CD4-positive, alpha-beta T cell (primary cell): ENCODE data around the gene PNPLA7. TPM values are rescaled to one million over a fixed set of nuclear protein-coding genes. Genes with fewer than 3 reads are reported as not detected.
"Not testable (repeated sequence)": the region's sequence is repeated elsewhere in the genome, so short reads cannot be mapped to it uniquely, and the experiment has no call there.

Source experiments
- ATAC-seq: fragments of 200-7000 bp; cut with Tn5 transposase; one replicate; pipeline ENCODE4 v1.10.0; 2022; ENCODE audit warnings: mild to moderate bottlenecking; ENCODE audit not compliant: poor library complexity
- CTCF ChIA-PET: fragments of 350-600 bp; sonication (Branson Sonifier 250); formaldehyde crosslinking; loops from one replicate; lab custom pipeline; 2021; ENCODE audit warnings: antibody characterized with exemption, inconsistent platforms; lab: Charles Lee
- POLR2A ChIA-PET: fragments of 350-600 bp; sonication (Branson Sonifier 250); formaldehyde crosslinking; loops from one replicate; lab custom pipeline; 2021; ENCODE audit warnings: antibody characterized with exemption, inconsistent platforms; lab: Charles Lee
- DNase-seq, 14 experiments: peaks; one replicate each; pipeline ENCODE4 v3.0.0-alpha.2; 2013 to 2020; ENCODE audit warnings: mixed read lengths in 2 of 14
- H3K27ac ChIP-seq, 2 donors: one replicate each; pipeline versions ENCODE4 v1.5.1 to v1.7.0; 2013; ENCODE audit warnings: low read length in 2 of 2, low read depth in 1 of 2, mild to moderate bottlenecking in 1 of 2
- H3K27me3 ChIP-seq, 2 experiments: 1 replicate in 1 of 2; 2 replicates in 1 of 2; pipeline versions ENCODE4 v1.6.1 to v1.7.0; 2013; ENCODE audit warnings: low read length in 2 of 2, control low read depth in 1 of 2, mild to moderate bottlenecking in 1 of 2, moderate library complexity in 1 of 2; ENCODE audit not compliant: insufficient read depth in 2 of 2, control insufficient read depth in 1 of 2
- H3K36me3 ChIP-seq: one replicate; pipeline ENCODE4 v1.6.1; 2013; ENCODE audit warnings: low read length, control low read depth; ENCODE audit not compliant: insufficient read depth
- H3K4me1 ChIP-seq: one replicate; pipeline ENCODE4 v1.6.1; 2013; ENCODE audit warnings: low read length, control low read depth; ENCODE audit not compliant: insufficient read depth
- H3K4me3 ChIP-seq: one replicate; pipeline ENCODE4 v1.5.1; 2013; ENCODE audit warnings: mild to moderate bottlenecking, low read length, moderate library complexity
- H3K9me3 ChIP-seq, 2 experiments: 1 replicate in 1 of 2; 2 replicates in 1 of 2; pipeline versions ENCODE4 v1.6.1 to v1.7.0; 2013; ENCODE audit warnings: low read length in 2 of 2, mild to moderate bottlenecking in 2 of 2, control low read depth in 1 of 2, moderate library complexity in 1 of 2; ENCODE audit not compliant: control insufficient read depth in 1 of 2, insufficient read depth in 1 of 2
- H3K27ac Mint-ChIP-seq: one replicate; pipeline ENCODE4 v1.8.0; 2020; ENCODE audit warnings: mixed read lengths
- H3K27me3 Mint-ChIP-seq: one replicate; pipeline ENCODE4 v1.8.0; 2021; ENCODE audit warnings: mixed read lengths
- H3K36me3 Mint-ChIP-seq: one replicate; pipeline ENCODE4 v1.8.0; 2021; ENCODE audit warnings: low read depth, mixed read lengths
- H3K4me1 Mint-ChIP-seq: one replicate; pipeline ENCODE4 v1.8.0; 2021; ENCODE audit warnings: low read depth, mixed read lengths
- H3K4me3 Mint-ChIP-seq: one replicate; pipeline ENCODE4 v1.8.0; 2020; ENCODE audit warnings: mild to moderate bottlenecking, mixed read lengths
- H3K9me3 Mint-ChIP-seq: one replicate; pipeline ENCODE4 v1.8.0; 2020; ENCODE audit warnings: mixed read lengths
- CTCF ChIP-seq: fragments of 200-600 bp; IDR thresholded peaks from one replicate; pipeline ENCODE4 v1.8.0; 2022; ENCODE audit warnings: antibody characterized with exemption, mild to moderate bottlenecking
- intact Hi-C, 2 experiments: fragments of 100-400 bp; cut with DNase I in 1 of 2; cut with micrococcal nuclease in 1 of 2; formaldehyde crosslinking; loops; one replicate each; pipeline versions ENCODE4 v1.15.1 to v1.9.0; 2023 to 2025; cut with DNase I, micrococcal nuclease
- total RNA-seq, 174 experiments: library from RNA in 2 of 174; stranded (reverse) in 2 of 174; gene quantifications; one replicate each; pipeline ENCODE4 v1.2.3 and lab custom pipeline; 2021 to 2026

Gene PNPLA7
- total RNA-seq, 2 experiments from 2014 or later, result 7.8 to 8.4 TPM

GRCh38 chr9:137574192-137574591, 24.0 kb upstream of the PNPLA7 start:
- CTCF ChIA-PET, result interaction anchor here (0.6 kb wide), 1 partner anchor 116 kb away, joined by 3 read pairs; no protein-coding TSS in a partner anchor
- no peaks in the 10 kb centered on the region for H3K9me3 Mint-ChIP-seq
- H3K27ac Mint-ChIP-seq, result no peak overlapping the region
- Histone ChIP-seq H3K4me3 (no peak overlapping the region), H3K9me3 (no peaks in the 10 kb centered on the region), H3K27me3 (no peaks in the 10 kb centered on the region), H3K36me3 (peaks cover 39% of the 10 kb centered on the region), H3K27ac (no peak overlapping the region), H3K4me1 (peaks cover 34% of the 10 kb centered on the region)
- no peak overlapping the region for H3K4me3 Mint-ChIP-seq
- DNase-seq (no peak), ATAC-seq (no peak)
- H3K36me3 Mint-ChIP-seq, result peaks cover 55% of the 10 kb centered on the region
- intact Hi-C loops, result no loop called here
- H3K4me1 Mint-ChIP-seq, result peaks cover 37% of the 10 kb centered on the region
- POLR2A ChIA-PET, result no interaction called here
- no peak for TF ChIP-seq CTCF
- no peaks in the 10 kb centered on the region for H3K27me3 Mint-ChIP-seq

GRCh38 chr9:137570566-137570965, 20.4 kb upstream of the PNPLA7 start:
- ATAC-seq (no peak), DNase-seq (no peak)
- H3K9me3 Mint-ChIP-seq, result no peaks in the 10 kb centered on the region
- Histone ChIP-seq H3K4me3 (no peak overlapping the region), H3K27ac (no peak overlapping the region), H3K9me3 (no peaks in the 10 kb centered on the region), H3K36me3 (peaks cover 32% of the 10 kb centered on the region), H3K4me1 (peaks cover 2% of the 10 kb centered on the region), H3K27me3 (no peaks in the 10 kb centered on the region)
- H3K36me3 Mint-ChIP-seq, result peaks cover 39% of the 10 kb centered on the region
- no peak for TF ChIP-seq CTCF
- H3K27ac Mint-ChIP-seq, result no peak overlapping the region
- ChIA-PET CTCF (no interaction called here), POLR2A (no interaction called here)
- no peaks in the 10 kb centered on the region for H3K27me3 Mint-ChIP-seq
- no peak overlapping the region for H3K4me3 Mint-ChIP-seq
- intact Hi-C loops, result no loop called here
- H3K4me1 Mint-ChIP-seq, result peaks cover 15% of the 10 kb centered on the region

- TF ChIP-seq CTCF, result no peak
- Histone ChIP-seq H3K27me3 (no peaks in the 10 kb centered on the region), H3K36me3 (peaks cover 26% of the 10 kb centered on the region), H3K9me3 (no peaks in the 10 kb centered on the region), H3K4me1 (no peaks in the 10 kb centered on the region), H3K27ac (no peak overlapping the region), H3K4me3 (no peak overlapping the region)
- Mint-ChIP-seq H3K36me3 (peaks cover 30% of the 10 kb centered on the region), H3K9me3 (no peaks in the 10 kb centered on the region), H3K4me3 (no peak overlapping the region), H3K27ac (no peak overlapping the region), H3K4me1 (peaks cover 7% of the 10 kb centered on the region), H3K27me3 (no peaks in the 10 kb centered on the region)
- CTCF ChIA-PET, result no interaction called here
- DNase-seq (no peak), ATAC-seq (no peak)
- intact Hi-C loops, result no loop called here
- POLR2A ChIA-PET, result no interaction called here
Measured at GRCh38 chr9:137569609-137570203, 19.5 kb upstream of the PNPLA7 start.

- POLR2A ChIA-PET, result interaction anchor here (1.2 kb wide), 1 partner anchor 23 kb away, joined by 3 read pairs; no protein-coding TSS in a partner anchor
- H3K4me3 Mint-ChIP-seq, H3K4me3 ChIP-seq, H3K27me3 ChIP-seq, intact Hi-C loops, H3K27me3 Mint-ChIP-seq, DNase-seq, H3K27ac ChIP-seq, H3K9me3 Mint-ChIP-seq, CTCF ChIA-PET, ATAC-seq, H3K4me1 ChIP-seq, H3K4me1 Mint-ChIP-seq, H3K27ac Mint-ChIP-seq, H3K9me3 ChIP-seq: not testable (repeated sequence)
- peaks cover 30% of the 10 kb centered on the region for H3K36me3 ChIP-seq
- H3K36me3 Mint-ChIP-seq, result peaks cover 34% of the 10 kb centered on the region
Measured at GRCh38 chr9:137568445-137568844, 18.2 kb upstream of the PNPLA7 start.
